Mesothelial cell of epicardium (in vitro differentiated cells): Measurements from ENCODE around the gene SCTR. TPM values are rescaled to one million over a fixed set of nuclear protein-coding genes. Genes with fewer than 3 reads are reported as not detected.

Experiments used
- DNase-seq, 2 experiments: peaks; one replicate each; pipeline ENCODE4 v3.0.0; 2021; ENCODE audit warnings: low spot score in 2 of 2; ENCODE audit not compliant: unreplicated experiment in 2 of 2
- H3K27ac Mint-ChIP-seq: 2 replicates; pipeline ENCODE4 v1.8.0; 2021; ENCODE audit warnings: mixed read lengths
- H3K27me3 Mint-ChIP-seq: 2 replicates; pipeline ENCODE4 v1.8.0; 2021; ENCODE audit warnings: low read depth, mixed read lengths
- H3K36me3 Mint-ChIP-seq: 2 replicates; pipeline ENCODE4 v1.8.0; 2021; ENCODE audit warnings: mixed read lengths
- H3K4me1 Mint-ChIP-seq: 2 replicates; pipeline ENCODE4 v1.8.0; 2021; ENCODE audit warnings: mixed read lengths
- H3K4me3 Mint-ChIP-seq: 2 replicates; pipeline ENCODE4 v1.8.0; 2021; ENCODE audit warnings: mild to moderate bottlenecking, moderate library complexity, mixed read lengths
- H3K9me3 Mint-ChIP-seq: 2 replicates; pipeline ENCODE4 v1.8.0; 2021; ENCODE audit warnings: mixed read lengths
- total RNA-seq: library from RNA; stranded (reverse); gene quantifications from 3 replicates; pipeline ENCODE4 v1.2.1, GENCODE V29; 2021
- TF ChIP-seq, protein P1 (sequence below): fragments of 200-600 bp; sonication (generic); IDR thresholded peaks from one replicate; pipeline ENCODE4 v1.5.0; 2021; ENCODE audit warnings: antibody characterized with exemption; ENCODE audit not compliant: unreplicated experiment

The SCTR gene
- total RNA-seq, 1 donor from 2014 or later, result 1.3 TPM

DNA sequence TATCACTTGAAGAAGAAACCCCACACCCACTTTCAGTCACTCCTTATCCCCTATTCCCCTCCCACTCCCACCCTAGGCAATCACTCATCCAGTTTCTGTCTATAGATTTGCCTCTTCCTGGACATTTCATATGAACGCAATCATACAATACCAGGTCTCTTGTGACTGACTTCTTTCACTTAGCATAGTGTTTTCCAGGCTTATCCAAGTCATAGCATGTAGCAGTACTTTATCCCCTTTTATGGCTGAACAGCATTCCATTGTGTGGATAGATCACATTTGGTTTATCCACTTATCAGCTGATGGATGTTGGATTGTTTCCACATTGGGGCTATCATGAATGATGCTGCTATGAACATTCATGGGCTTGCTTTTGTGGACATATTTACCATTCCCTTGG lies 26.6 kb upstream of the SCTR start:
- Mint-ChIP-seq H3K27ac (no peak overlapping the region), H3K9me3 (peaks cover 4% of the 10 kb centered on the region), H3K27me3 (peaks cover 1% of the 10 kb centered on the region), H3K4me1 (peaks cover 18% of the 10 kb centered on the region), H3K36me3 (no peaks in the 10 kb centered on the region), H3K4me3 (no peak overlapping the region)
- TF ChIP-seq, protein P1, sequence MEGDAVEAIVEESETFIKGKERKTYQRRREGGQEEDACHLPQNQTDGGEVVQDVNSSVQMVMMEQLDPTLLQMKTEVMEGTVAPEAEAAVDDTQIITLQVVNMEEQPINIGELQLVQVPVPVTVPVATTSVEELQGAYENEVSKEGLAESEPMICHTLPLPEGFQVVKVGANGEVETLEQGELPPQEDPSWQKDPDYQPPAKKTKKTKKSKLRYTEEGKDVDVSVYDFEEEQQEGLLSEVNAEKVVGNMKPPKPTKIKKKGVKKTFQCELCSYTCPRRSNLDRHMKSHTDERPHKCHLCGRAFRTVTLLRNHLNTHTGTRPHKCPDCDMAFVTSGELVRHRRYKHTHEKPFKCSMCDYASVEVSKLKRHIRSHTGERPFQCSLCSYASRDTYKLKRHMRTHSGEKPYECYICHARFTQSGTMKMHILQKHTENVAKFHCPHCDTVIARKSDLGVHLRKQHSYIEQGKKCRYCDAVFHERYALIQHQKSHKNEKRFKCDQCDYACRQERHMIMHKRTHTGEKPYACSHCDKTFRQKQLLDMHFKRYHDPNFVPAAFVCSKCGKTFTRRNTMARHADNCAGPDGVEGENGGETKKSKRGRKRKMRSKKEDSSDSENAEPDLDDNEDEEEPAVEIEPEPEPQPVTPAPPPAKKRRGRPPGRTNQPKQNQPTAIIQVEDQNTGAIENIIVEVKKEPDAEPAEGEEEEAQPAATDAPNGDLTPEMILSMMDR, result no peak
- DNase-seq, result no peak

DNA sequence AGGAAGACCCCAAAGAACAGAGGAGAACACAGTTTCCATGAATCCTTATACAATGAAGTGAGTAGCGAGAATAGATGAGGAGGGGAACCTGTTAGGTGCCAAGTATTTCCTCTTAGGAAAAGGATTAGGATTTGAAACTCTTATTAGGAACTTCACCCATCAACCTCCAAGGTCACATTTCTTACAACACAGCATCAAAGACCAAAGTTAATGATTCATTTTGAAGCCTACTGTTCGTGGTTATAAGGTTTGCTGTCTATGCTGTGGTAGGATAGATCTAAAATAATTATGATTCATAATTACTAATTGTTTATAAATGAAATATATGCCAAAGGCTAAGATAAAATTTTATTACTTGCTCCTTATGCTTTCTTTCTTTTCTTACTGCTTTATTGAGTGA lies 26.1 kb upstream of the SCTR start:
- peaks cover 23% of the 10 kb centered on the region for H3K4me1 Mint-ChIP-seq
- H3K27me3 Mint-ChIP-seq, result peaks cover 1% of the 10 kb centered on the region
- peaks cover 4% of the 10 kb centered on the region for H3K9me3 Mint-ChIP-seq
- no peak overlapping the region for H3K4me3 Mint-ChIP-seq
- DNase-seq, result no peak
- TF ChIP-seq, protein P1, result no peak
- H3K27ac Mint-ChIP-seq, result no peak overlapping the region
- H3K36me3 Mint-ChIP-seq, result no peaks in the 10 kb centered on the region

DNA sequence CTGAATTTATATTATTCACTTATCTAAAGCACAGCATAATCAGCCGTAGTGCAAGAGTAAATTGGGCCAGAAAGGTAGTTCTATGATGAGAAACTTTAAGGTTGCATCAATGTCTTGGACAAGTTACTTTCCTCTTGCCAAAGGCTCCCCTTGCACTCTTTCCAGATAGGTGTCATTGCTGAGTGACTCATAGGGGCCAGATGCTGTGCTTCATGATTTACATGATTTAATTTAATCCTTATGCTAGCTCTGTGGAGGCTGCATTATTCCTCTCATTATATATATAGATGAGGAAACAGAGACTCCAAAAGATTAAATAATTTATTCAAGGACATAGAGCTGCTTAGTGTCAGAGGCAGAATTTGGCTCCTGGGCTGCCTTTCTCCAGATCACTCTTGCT lies 25.0 kb upstream of the SCTR start:
- Mint-ChIP-seq H3K27ac (no peak overlapping the region), H3K36me3 (no peaks in the 10 kb centered on the region), H3K4me1 (peaks cover 30% of the 10 kb centered on the region), H3K9me3 (peaks cover 4% of the 10 kb centered on the region), H3K27me3 (no peaks in the 10 kb centered on the region), H3K4me3 (no peak overlapping the region)
- TF ChIP-seq, protein P1, result no peak
- no peak for DNase-seq

DNA sequence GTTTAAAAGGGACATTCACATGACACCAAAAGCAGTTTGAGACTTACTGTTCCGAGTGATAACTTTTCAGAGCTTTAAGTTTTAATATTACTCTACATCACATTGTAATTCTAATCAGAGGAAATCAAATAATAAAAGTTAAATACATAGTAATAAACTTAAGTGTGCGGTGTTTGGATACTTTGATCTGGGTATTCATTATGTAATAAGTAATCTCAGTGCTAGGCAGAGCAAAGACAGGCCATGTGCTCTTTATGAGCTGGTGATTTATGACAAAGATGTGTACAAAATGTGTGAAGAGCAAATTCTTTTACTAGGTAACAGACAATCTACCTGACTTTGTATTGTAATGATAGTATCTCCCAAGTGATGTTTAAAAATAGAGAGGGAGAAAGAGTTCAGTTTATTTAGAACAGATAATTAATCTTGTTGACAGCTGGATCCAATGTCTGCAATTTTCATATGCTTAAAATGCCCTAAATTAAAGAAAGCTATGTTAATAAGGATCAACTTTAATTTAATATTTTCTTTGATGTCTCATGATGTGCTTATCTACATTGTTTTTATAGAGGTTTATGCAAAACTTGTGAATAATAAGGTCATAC lies 24.3 kb upstream of the SCTR start:
- H3K27ac Mint-ChIP-seq, result no peak overlapping the region
- H3K9me3 Mint-ChIP-seq, result peaks cover 4% of the 10 kb centered on the region
- no peak for DNase-seq
- no peaks in the 10 kb centered on the region for H3K27me3 Mint-ChIP-seq
- no peaks in the 10 kb centered on the region for H3K36me3 Mint-ChIP-seq
- TF ChIP-seq, protein P1, result no peak
- H3K4me3 Mint-ChIP-seq, result no peak overlapping the region
- peaks cover 30% of the 10 kb centered on the region for H3K4me1 Mint-ChIP-seq

DNA sequence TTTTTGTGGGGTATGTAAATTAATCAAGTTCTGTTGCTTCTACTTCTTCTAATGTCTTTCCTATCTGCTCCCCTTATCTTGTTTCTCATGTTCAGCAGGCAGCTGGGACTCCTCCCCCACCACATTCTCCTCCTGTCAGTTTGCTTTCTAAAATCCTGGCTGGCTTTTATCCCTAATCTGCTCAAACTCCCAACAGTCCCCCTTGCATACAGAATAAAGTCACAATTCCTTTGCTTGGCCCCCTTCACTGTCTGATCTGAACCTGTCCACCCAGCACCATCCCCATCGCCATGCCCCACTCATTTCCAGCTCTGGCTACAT lies 22.1 kb upstream of the SCTR start:
- Mint-ChIP-seq H3K4me1 (peaks cover 30% of the 10 kb centered on the region), H3K36me3 (no peaks in the 10 kb centered on the region), H3K27me3 (no peaks in the 10 kb centered on the region), H3K4me3 (no peak overlapping the region), H3K27ac (peak overlapping the region; percentile 5), H3K9me3 (peaks cover 4% of the 10 kb centered on the region)
- TF ChIP-seq, protein P1, result no peak
- no peak for DNase-seq
